IMR-90 (cell line): ENCODE measurements around the gene OR8S1. TPM values are rescaled to one million over a fixed set of nuclear protein-coding genes. Genes with fewer than 3 reads are reported as not detected.

Experiments
- ATAC-seq: fragments of 200-7000 bp; cut with Tn5 transposase; 2 replicates; pipeline ENCODE4 v1.9.1; 2020; ENCODE audit warnings: low read depth, mild to moderate bottlenecking, moderate library complexity
- BruUV-seq: library from RNA; stranded (reverse); fragments of 400-500 nt; replicated peaks from 2 replicates; lab custom pipeline; 2021; lab: Mats Ljungman, UMichigan
- CTCF ChIA-PET: fragments of 300-600 bp; formaldehyde crosslinking; extraction: SDS; loops from one replicate; lab custom pipeline; 2021; ENCODE audit warnings: antibody characterized with exemption; lab: Yijun Ruan, JAX
- POLR2A ChIA-PET: fragments of 300-600 bp; sonication (Branson Sonifier 250); formaldehyde crosslinking; loops from one replicate; lab custom pipeline; 2022; ENCODE audit warnings: antibody characterized with exemption; ENCODE audit not compliant: unreplicated experiment; lab: Charles Lee
- DNase-seq: peaks from one replicate; pipeline ENCODE4 v3.0.0; 2013
- H2AFZ ChIP-seq: replicated peaks from 2 replicates; pipeline ENCODE3; 2013; ENCODE audit warnings: low read length, mild to moderate bottlenecking; ENCODE audit not compliant: poor library complexity
- H2AK5ac ChIP-seq: 2 replicates; pipeline ENCODE4 v1.6.1; 2013; ENCODE audit warnings: low read depth, low read length, inconsistent platforms
- H2AK9ac ChIP-seq: replicated peaks from 2 replicates; pipeline ENCODE3; 2013; ENCODE audit warnings: mild to moderate bottlenecking, low read depth, low read length, moderate library complexity; ENCODE audit not compliant: poor library complexity
- H2BK120ac ChIP-seq: 2 replicates; pipeline ENCODE4 v1.6.1; 2013; ENCODE audit warnings: low read depth, low read length, inconsistent platforms
- H2BK15ac ChIP-seq: 3 replicates; pipeline ENCODE4 v1.6.1; 2013; ENCODE audit warnings: low read depth, low read length, inconsistent platforms
- H2BK20ac ChIP-seq: 2 replicates; pipeline ENCODE4 v1.6.1; 2013; ENCODE audit warnings: low read depth, mild to moderate bottlenecking, inconsistent platforms, low read length, moderate library complexity
- H2BK5ac ChIP-seq: 2 replicates; pipeline ENCODE4 v1.6.1; 2013; ENCODE audit warnings: mild to moderate bottlenecking, low read depth, low read length, inconsistent platforms; ENCODE audit not compliant: poor library complexity, severe bottlenecking
- H3K14ac ChIP-seq: replicated peaks from 2 replicates; pipeline ENCODE4 v1.6.1; 2013; ENCODE audit warnings: low read depth, low read length, inconsistent platforms
- H3K18ac ChIP-seq: 2 replicates; pipeline ENCODE4 v1.6.1; 2013; ENCODE audit warnings: low read depth, low read length, control low read depth
- H3K23ac ChIP-seq: 2 replicates; pipeline ENCODE4 v1.6.1; 2013; ENCODE audit warnings: low read depth, low read length, inconsistent platforms
- H3K27ac ChIP-seq: 2 replicates; pipeline ENCODE4 v1.5.1; 2013; ENCODE audit warnings: mild to moderate bottlenecking, control low read depth, low read length; ENCODE audit not compliant: insufficient read depth
- H3K27me3 ChIP-seq: 2 replicates; pipeline ENCODE4 v1.6.1; 2013; ENCODE audit warnings: low read length; ENCODE audit not compliant: control insufficient read depth, insufficient read depth
- H3K36me3 ChIP-seq: 2 replicates; pipeline ENCODE4 v1.6.1; 2013; ENCODE audit warnings: low read length, mixed read lengths; ENCODE audit not compliant: control insufficient read depth, insufficient read depth
- H3K4ac ChIP-seq: 2 replicates; pipeline ENCODE4 v1.6.1; 2013; ENCODE audit warnings: low read depth, low read length, inconsistent platforms
- H3K4me1 ChIP-seq: 2 replicates; pipeline ENCODE4 v1.6.1; 2013; ENCODE audit warnings: low read length, mixed read lengths; ENCODE audit not compliant: control insufficient read depth, insufficient read depth
- H3K4me2 ChIP-seq: 2 replicates; pipeline ENCODE4 v1.6.1; 2013; ENCODE audit warnings: low read depth, mild to moderate bottlenecking, control low read depth, low read length, moderate library complexity
- H3K4me3 ChIP-seq: 2 replicates; pipeline ENCODE4 v1.5.1; 2013; ENCODE audit warnings: low read depth, mild to moderate bottlenecking, control low read depth, low read length, moderate library complexity; ENCODE audit not compliant: insufficient read depth
- H3K56ac ChIP-seq: 2 replicates; pipeline ENCODE4 v1.6.1; 2013; ENCODE audit warnings: low read length, inconsistent platforms; ENCODE audit not compliant: insufficient read depth; ENCODE audit errors: extremely low read depth
- H3K79me1 ChIP-seq, 2 experiments: 2 replicates each; pipeline ENCODE4 v1.6.1; 2013; ENCODE audit warnings: low read length in 2 of 2, inconsistent platforms in 1 of 2, low read depth in 1 of 2
- H3K9ac ChIP-seq: 2 replicates; pipeline ENCODE4 v1.6.1; 2013; ENCODE audit warnings: low read depth, low read length, control low read depth
- H3K9me1 ChIP-seq: 2 replicates; pipeline ENCODE4 v1.6.1; 2013; ENCODE audit warnings: low read length, inconsistent platforms; ENCODE audit not compliant: insufficient read depth
- H3K9me3 ChIP-seq: 2 replicates; pipeline ENCODE4 v1.6.1; 2013; ENCODE audit warnings: low read length; ENCODE audit not compliant: control insufficient read depth, insufficient read depth
- H4K20me1 ChIP-seq: 2 replicates; pipeline ENCODE4 v1.6.1; 2013; ENCODE audit warnings: low read length, inconsistent platforms; ENCODE audit not compliant: insufficient read depth
- H4K5ac ChIP-seq: 2 replicates; pipeline ENCODE4 v1.6.1; 2013; ENCODE audit warnings: mild to moderate bottlenecking, low read depth, low read length, control low read depth
- H4K8ac ChIP-seq, 2 experiments: 2 replicates each; pipeline ENCODE4 v1.6.1; 2013; ENCODE audit warnings: low read depth in 2 of 2, low read length in 2 of 2, control low read depth in 1 of 2, inconsistent platforms in 1 of 2
- H4K91ac ChIP-seq: 2 replicates; pipeline ENCODE4 v1.6.1; 2013; ENCODE audit warnings: low read depth, low read length, inconsistent platforms; ENCODE audit not compliant: insufficient read depth
- BHLHE40 ChIP-seq: fragments of 150-350 bp; IDR thresholded peaks from 2 replicates; pipeline ENCODE4 v1.6.1; 2016; ENCODE audit warnings: mild to moderate bottlenecking, low read depth, low read length
- WGBS, 2 experiments: methylation state at CpG; one replicate each; pipeline versions ENCODE4 v1.1.5 to v1.1.7; 2013; ENCODE audit warnings: missing lambda C conversion rate in 2 of 2; ENCODE audit not compliant: insufficient read length in 1 of 2; ENCODE audit errors: extremely low coverage in 2 of 2; 5-methylcytosine and 5-hydroxymethylcytosine counted together
- dilution Hi-C: fragments of 300-500 bp; cut with HindIII; formaldehyde crosslinking; loops from one replicate; pipeline ENCODE4 v1.14.3; 2018; ENCODE audit warnings: low sequenced_read_pairs; ENCODE audit not compliant: unreplicated experiment
- in situ Hi-C: fragments of 300-500 bp; cut with MboI; formaldehyde crosslinking; loops from 3 replicates; pipeline ENCODE4 v1.14.3; 2019; ENCODE audit warnings: low sequenced_read_pairs, inconsistent platforms, mixed read lengths
- intact Hi-C: fragments of 100-400 bp; cut with micrococcal nuclease; formaldehyde crosslinking; loops from 2 replicates; pipeline ENCODE4 v1.10.0; 2022
- polyA plus RNA-seq, 3 experiments: library from polyadenylated mRNA; depleted of rRNA; stranded (reverse); fragments of >200 nt; gene quantifications; 2 replicates each; pipeline ENCODE4 v1.2.3, GENCODE V29; 2012; ENCODE audit warnings: low replicate concordance in 1 of 3
- total RNA-seq: library from RNA; depleted of rRNA; stranded (reverse); fragments of >200 nt; gene quantifications from 2 replicates; pipeline ENCODE4 v1.2.3, GENCODE V29; 2012

OR8S1 gene
- total and polyA plus RNA-seq, 2 of the 4 experiments (the other 2 are of a cell fraction) = not detected

GRCh38 chr12:48556631-48557030, 31.2 kb downstream of the OR8S1 start:
- no TSS peak for BruUV-seq
- no peak for DNase-seq
- no peak overlapping the region for H3K14ac ChIP-seq
- CTCF ChIA-PET = no interaction called here
- H3K56ac ChIP-seq = no peak overlapping the region
- in situ Hi-C loops (no loop called here), intact Hi-C loops (no loop called here), dilution Hi-C loops (no loop called here)
- POLR2A ChIA-PET = no interaction called here
- no peak overlapping the region for H2BK20ac ChIP-seq
- no peak overlapping the region for H2BK120ac ChIP-seq
- H3K23ac ChIP-seq = no peak overlapping the region
- H2BK5ac ChIP-seq = no peak overlapping the region
- no peak overlapping the region for H4K5ac ChIP-seq
- H2AK5ac ChIP-seq = no peak overlapping the region
- ATAC-seq = no peak
- H3K4ac ChIP-seq = no peak overlapping the region
- no peaks in the 10 kb centered on the region; the same call in 1 of the 2 replicates for H3K27me3 ChIP-seq
- no peak overlapping the region for H2AFZ ChIP-seq
- H3K4me3 ChIP-seq = no peak overlapping the region
- H3K9me3 ChIP-seq = no peaks in the 10 kb centered on the region
- H2BK15ac ChIP-seq = no peak overlapping the region
- H3K4me2 ChIP-seq = no peak overlapping the region
- H3K9ac ChIP-seq = no peak overlapping the region
- 80% methylated on average over 1 of the region's 6 CpGs; no CpG with 5 or more reads in 1 of the 2 experiments for WGBS, 2 experiments
- H4K20me1 ChIP-seq = no peaks in the 10 kb centered on the region
- H2AK9ac ChIP-seq = no peak overlapping the region
- no peak for TF ChIP-seq BHLHE40
- H4K91ac ChIP-seq = no peak overlapping the region
- H3K79me1 ChIP-seq = no peaks in the 10 kb centered on the region
- H3K27ac ChIP-seq = no peak overlapping the region
- H4K8ac ChIP-seq = no peak overlapping the region
- no peaks in the 10 kb centered on the region for H3K36me3 ChIP-seq
- no peak overlapping the region for H3K18ac ChIP-seq
- H3K9me1 ChIP-seq = no peaks in the 10 kb centered on the region
- H3K4me1 ChIP-seq = no peaks in the 10 kb centered on the region
